ENCODE measurements around the gene SHB. TPM values are rescaled to one million over a fixed set of nuclear protein-coding genes. Genes with fewer than 3 reads are reported as not detected.

The SHB gene
- total RNA-seq, 2 experiments from 2014 or later: 1.1 to 1.2 TPM

DNA sequence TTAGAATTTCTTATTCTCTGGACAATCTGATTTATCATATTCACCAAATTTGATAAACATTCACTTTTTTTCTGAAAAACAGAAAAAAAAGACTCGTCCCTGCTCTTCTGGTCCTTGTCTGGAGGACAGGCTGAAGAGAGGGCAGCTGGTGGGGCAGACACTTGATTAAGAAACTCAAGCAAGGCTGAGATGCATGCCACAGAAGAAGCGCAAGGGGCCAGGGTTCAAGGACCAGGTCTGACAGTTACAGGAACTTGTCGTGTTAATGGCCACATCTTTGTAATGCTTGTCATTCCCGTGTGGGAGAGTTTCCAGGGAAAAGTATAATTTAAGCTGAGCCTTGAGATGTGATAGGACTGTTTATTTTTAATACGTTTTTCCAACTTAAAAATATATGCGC is 40.6 kb upstream of the SHB start:
- ChIA-PET POLR2A (no interaction called here), CTCF (no interaction called here)
- no peaks in the 10 kb centered on the region for H3K9me3 Mint-ChIP-seq
- no peak overlapping the region for H3K4me3 Mint-ChIP-seq
- H3K4me1 Mint-ChIP-seq (ENCODE audit: low read depth): no peaks in the 10 kb centered on the region
- no peaks in the 10 kb centered on the region for H3K9me3 ChIP-seq (ENCODE audit: control insufficient read depth in 1 of 2, insufficient read depth in 1 of 2, low read length in 2 of 2)
- no peaks in the 10 kb centered on the region for H3K36me3 Mint-ChIP-seq (ENCODE audit: low read depth)
- no peak for ATAC-seq (ENCODE audit: poor library complexity)
- no peaks in the 10 kb centered on the region for H3K27me3 ChIP-seq (ENCODE audit: control insufficient read depth in 1 of 2, insufficient read depth in 2 of 2, low read length in 2 of 2)
- no peaks in the 10 kb centered on the region for H3K4me1 ChIP-seq (ENCODE audit: insufficient read depth, low read length)
- TF ChIP-seq, protein P1, sequence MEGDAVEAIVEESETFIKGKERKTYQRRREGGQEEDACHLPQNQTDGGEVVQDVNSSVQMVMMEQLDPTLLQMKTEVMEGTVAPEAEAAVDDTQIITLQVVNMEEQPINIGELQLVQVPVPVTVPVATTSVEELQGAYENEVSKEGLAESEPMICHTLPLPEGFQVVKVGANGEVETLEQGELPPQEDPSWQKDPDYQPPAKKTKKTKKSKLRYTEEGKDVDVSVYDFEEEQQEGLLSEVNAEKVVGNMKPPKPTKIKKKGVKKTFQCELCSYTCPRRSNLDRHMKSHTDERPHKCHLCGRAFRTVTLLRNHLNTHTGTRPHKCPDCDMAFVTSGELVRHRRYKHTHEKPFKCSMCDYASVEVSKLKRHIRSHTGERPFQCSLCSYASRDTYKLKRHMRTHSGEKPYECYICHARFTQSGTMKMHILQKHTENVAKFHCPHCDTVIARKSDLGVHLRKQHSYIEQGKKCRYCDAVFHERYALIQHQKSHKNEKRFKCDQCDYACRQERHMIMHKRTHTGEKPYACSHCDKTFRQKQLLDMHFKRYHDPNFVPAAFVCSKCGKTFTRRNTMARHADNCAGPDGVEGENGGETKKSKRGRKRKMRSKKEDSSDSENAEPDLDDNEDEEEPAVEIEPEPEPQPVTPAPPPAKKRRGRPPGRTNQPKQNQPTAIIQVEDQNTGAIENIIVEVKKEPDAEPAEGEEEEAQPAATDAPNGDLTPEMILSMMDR (IDR thresholded peaks at IDR 0.05): no peak
- no peak overlapping the region for H3K27ac Mint-ChIP-seq
- H3K4me3 ChIP-seq (ENCODE audit: low read length): no peak overlapping the region
- no peak overlapping the region for H3K27ac ChIP-seq (ENCODE audit: low read depth in 1 of 2, low read length in 2 of 2)
- H3K36me3 ChIP-seq (ENCODE audit: insufficient read depth, low read length): no peaks in the 10 kb centered on the region
- no peak for DNase-seq
- intact Hi-C loops (cut with DNase I, micrococcal nuclease): no loop called here
- peaks cover 24% of the 10 kb centered on the region for H3K27me3 Mint-ChIP-seq

DNA sequence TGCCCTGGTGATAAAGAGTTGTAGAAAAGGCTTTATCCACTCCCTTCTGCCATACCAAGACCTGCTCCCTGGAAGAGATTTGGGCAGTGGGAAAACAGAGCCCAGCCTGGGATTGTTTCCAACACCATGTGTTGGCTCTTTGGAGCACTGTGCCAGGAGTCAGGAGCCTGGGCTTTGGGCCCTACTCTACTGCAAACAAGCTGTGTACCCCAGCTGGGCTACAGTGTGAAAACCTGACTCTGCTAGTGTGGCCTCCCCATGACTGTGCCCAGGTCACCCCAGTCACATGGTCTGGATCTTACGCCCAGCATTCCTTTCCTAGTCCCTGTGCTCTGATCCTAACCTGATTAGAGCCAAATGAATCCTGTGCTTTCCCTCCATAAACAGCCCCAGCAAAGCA is 39.3 kb upstream of the SHB start:
- Histone ChIP-seq H3K9me3 (ENCODE audit: control insufficient read depth in 1 of 2, insufficient read depth in 1 of 2, low read length in 2 of 2) (no peaks in the 10 kb centered on the region), H3K4me3 (ENCODE audit: low read length) (no peak overlapping the region), H3K4me1 (ENCODE audit: insufficient read depth, low read length) (no peaks in the 10 kb centered on the region), H3K27me3 (ENCODE audit: control insufficient read depth in 1 of 2, insufficient read depth in 2 of 2, low read length in 2 of 2) (no peaks in the 10 kb centered on the region), H3K27ac (ENCODE audit: low read depth in 1 of 2, low read length in 2 of 2) (no peak overlapping the region), H3K36me3 (ENCODE audit: insufficient read depth, low read length) (no peaks in the 10 kb centered on the region)
- ATAC-seq (ENCODE audit: poor library complexity): no peak
- Mint-ChIP-seq H3K4me1 (ENCODE audit: low read depth) (no peaks in the 10 kb centered on the region), H3K36me3 (ENCODE audit: low read depth) (no peaks in the 10 kb centered on the region), H3K9me3 (no peaks in the 10 kb centered on the region), H3K27ac (no peak overlapping the region), H3K27me3 (peaks cover 29% of the 10 kb centered on the region), H3K4me3 (no peak overlapping the region)
- POLR2A ChIA-PET: no interaction called here
- DNase-seq: no peak
- CTCF ChIA-PET: no interaction called here
- TF ChIP-seq, protein P1 (IDR thresholded peaks at IDR 0.05): no peak
- intact Hi-C loops (cut with DNase I, micrococcal nuclease): no loop called here

DNA sequence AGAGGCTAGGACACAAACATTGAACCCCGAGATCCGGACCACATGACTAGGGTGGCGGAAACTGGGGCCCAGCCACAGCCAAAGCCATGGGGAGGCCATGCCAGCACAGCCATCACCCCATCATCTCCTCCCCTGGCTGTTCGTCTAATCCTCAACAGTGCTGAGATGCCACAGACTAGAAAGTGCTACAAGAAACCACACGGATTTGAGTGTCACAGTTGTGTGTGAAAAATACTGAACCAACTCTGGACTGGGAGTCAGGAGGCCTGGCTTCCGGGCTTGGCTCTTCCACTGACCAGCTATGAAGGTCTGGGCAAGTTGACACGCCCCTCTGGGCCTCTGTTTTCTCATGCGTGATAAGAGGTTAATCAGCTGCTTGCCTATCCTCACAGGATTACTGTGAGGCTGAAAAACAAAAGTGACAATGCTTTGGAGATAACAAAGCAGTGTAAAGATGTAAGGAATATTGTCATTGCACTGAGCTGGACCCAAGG is 38.8 kb upstream of the SHB start:
- TF ChIP-seq, protein P1 (IDR thresholded peaks at IDR 0.05): no peak
- ATAC-seq (ENCODE audit: poor library complexity) (no peak), DNase-seq (no peak)
- H3K4me1 Mint-ChIP-seq (ENCODE audit: low read depth): no peaks in the 10 kb centered on the region
- H3K27me3 ChIP-seq (ENCODE audit: control insufficient read depth in 1 of 2, insufficient read depth in 2 of 2, low read length in 2 of 2): no peaks in the 10 kb centered on the region
- intact Hi-C loops (cut with DNase I, micrococcal nuclease): no loop called here
- no peaks in the 10 kb centered on the region for H3K9me3 Mint-ChIP-seq
- H3K27ac ChIP-seq (ENCODE audit: low read depth in 1 of 2, low read length in 2 of 2): no peak overlapping the region
- H3K36me3 ChIP-seq (ENCODE audit: insufficient read depth, low read length): no peaks in the 10 kb centered on the region
- H3K27me3 Mint-ChIP-seq: peaks cover 30% of the 10 kb centered on the region
- no peak overlapping the region for H3K27ac Mint-ChIP-seq
- no peaks in the 10 kb centered on the region for H3K4me1 ChIP-seq (ENCODE audit: insufficient read depth, low read length)
- ChIA-PET POLR2A (no interaction called here), CTCF (no interaction called here)
- H3K9me3 ChIP-seq (ENCODE audit: control insufficient read depth in 1 of 2, insufficient read depth in 1 of 2, low read length in 2 of 2): no peaks in the 10 kb centered on the region
- no peak overlapping the region for H3K4me3 ChIP-seq (ENCODE audit: low read length)
- H3K4me3 Mint-ChIP-seq: no peak overlapping the region
- H3K36me3 Mint-ChIP-seq (ENCODE audit: low read depth): no peaks in the 10 kb centered on the region
